BE2C (cell line): ENCODE measurements around the gene ZNF341.

ENCODE experiments used
- DNase-seq: peaks from one replicate; pipeline ENCODE4 v3.0.0-alpha.2; 2020
- H3K27me3 ChIP-seq: fragments of 250-450 bp; sonication (Bioruptor Pico); 2 replicates; pipeline ENCODE4 v1.5.1; 2020; ENCODE audit warnings: mild to moderate bottlenecking
- H3K36me3 ChIP-seq: fragments of 250-450 bp; sonication (Bioruptor Pico); 2 replicates; pipeline ENCODE4 v1.5.1; 2020; ENCODE audit warnings: mild to moderate bottlenecking
- H3K4me1 ChIP-seq: fragments of 250-450 bp; sonication (Bioruptor Pico); 2 replicates; pipeline ENCODE4 v1.5.1; 2020
- H3K4me3 ChIP-seq: 2 replicates; pipeline ENCODE4 v1.5.1; 2011; ENCODE audit warnings: low read depth, low read length
- H3K9me3 ChIP-seq: fragments of 250-450 bp; sonication (Bioruptor Pico); 2 replicates; pipeline ENCODE4 v1.5.1; 2020
- CTCF ChIP-seq: IDR thresholded peaks from 2 replicates; pipeline ENCODE4 v1.5.1; 2012; ENCODE audit warnings: mild to moderate bottlenecking, low read depth, low read length

The ZNF341 gene

GRCh38 chr20:33810885-33811775 is 79.3 kb downstream of the ZNF341 start, which contains the start of gene CHMP4B:
Gene CHMP4B, plus strand, starts transcription at chr20:33811348. Its CDS starts 121 bp downstream, at chr20:33811469.
- Histone ChIP-seq H3K36me3 (no peaks in the 10 kb centered on the region; the same call in 1 of the 2 replicates), H3K4me3 (peak within 1 kb of the TSS; percentile 90), H3K27me3 (no peaks in the 10 kb centered on the region), H3K4me1 (no peaks in the 10 kb centered on the region; the same call in 1 of the 2 replicates), H3K9me3 (no peaks in the 10 kb centered on the region)
- peak; percentile 99 for DNase-seq
- no peak for TF ChIP-seq CTCF

- Histone ChIP-seq H3K4me3 (peak overlapping the region; percentile 90), H3K4me1 (no peaks in the 10 kb centered on the region; the same call in 1 of the 2 replicates), H3K36me3 (no peaks in the 10 kb centered on the region; the same call in 1 of the 2 replicates), H3K27me3 (no peaks in the 10 kb centered on the region), H3K9me3 (no peaks in the 10 kb centered on the region)
- TF ChIP-seq CTCF = no peak
- DNase-seq = peak; percentile 22
Observed at GRCh38 chr20:33811776-33812151, 80.0 kb downstream of the ZNF341 start.

- Histone ChIP-seq H3K4me1 (no peaks in the 10 kb centered on the region; the same call in 1 of the 2 replicates), H3K4me3 (peak overlapping the region; percentile 90), H3K36me3 (no peaks in the 10 kb centered on the region; the same call in 1 of the 2 replicates), H3K27me3 (no peaks in the 10 kb centered on the region), H3K9me3 (no peaks in the 10 kb centered on the region)
- no peak for DNase-seq
- TF ChIP-seq CTCF = no peak
Observed at GRCh38 chr20:33812152-33812849, 80.5 kb downstream of the ZNF341 start.

GRCh38 chr20:33812908-33813462 is 81.2 kb downstream of the ZNF341 start:
- H3K9me3 ChIP-seq = no peaks in the 10 kb centered on the region
- H3K36me3 ChIP-seq = no peaks in the 10 kb centered on the region; the same call in 1 of the 2 replicates
- TF ChIP-seq CTCF = no peak
- no peaks in the 10 kb centered on the region for H3K27me3 ChIP-seq
- H3K4me1 ChIP-seq = no peaks in the 10 kb centered on the region; the same call in 1 of the 2 replicates
- DNase-seq = no peak
- peak overlapping the region; percentile 90 for H3K4me3 ChIP-seq

- H3K36me3 ChIP-seq = no peaks in the 10 kb centered on the region; the same call in 1 of the 2 replicates
- H3K4me3 ChIP-seq = no peak overlapping the region
- no peaks in the 10 kb centered on the region; the same call in 1 of the 2 replicates for H3K4me1 ChIP-seq
- H3K9me3 ChIP-seq = no peaks in the 10 kb centered on the region
- DNase-seq = no peak
- no peak for TF ChIP-seq CTCF
- H3K27me3 ChIP-seq = no peaks in the 10 kb centered on the region
Observed at GRCh38 chr20:33814238-33814712, 82.5 kb downstream of the ZNF341 start.
